Activated T-cell treated with anti-CD3 and anti-CD28 coated beads, Interleukin-2, amount 50 U/mL, for 1 hour (primary cell): ENCODE measurements around the gene MED31.

Experiments used
- DNase-seq: peaks from one replicate; pipeline ENCODE4 v3.0.0-alpha.2; 2020

The MED31 gene

DNA sequence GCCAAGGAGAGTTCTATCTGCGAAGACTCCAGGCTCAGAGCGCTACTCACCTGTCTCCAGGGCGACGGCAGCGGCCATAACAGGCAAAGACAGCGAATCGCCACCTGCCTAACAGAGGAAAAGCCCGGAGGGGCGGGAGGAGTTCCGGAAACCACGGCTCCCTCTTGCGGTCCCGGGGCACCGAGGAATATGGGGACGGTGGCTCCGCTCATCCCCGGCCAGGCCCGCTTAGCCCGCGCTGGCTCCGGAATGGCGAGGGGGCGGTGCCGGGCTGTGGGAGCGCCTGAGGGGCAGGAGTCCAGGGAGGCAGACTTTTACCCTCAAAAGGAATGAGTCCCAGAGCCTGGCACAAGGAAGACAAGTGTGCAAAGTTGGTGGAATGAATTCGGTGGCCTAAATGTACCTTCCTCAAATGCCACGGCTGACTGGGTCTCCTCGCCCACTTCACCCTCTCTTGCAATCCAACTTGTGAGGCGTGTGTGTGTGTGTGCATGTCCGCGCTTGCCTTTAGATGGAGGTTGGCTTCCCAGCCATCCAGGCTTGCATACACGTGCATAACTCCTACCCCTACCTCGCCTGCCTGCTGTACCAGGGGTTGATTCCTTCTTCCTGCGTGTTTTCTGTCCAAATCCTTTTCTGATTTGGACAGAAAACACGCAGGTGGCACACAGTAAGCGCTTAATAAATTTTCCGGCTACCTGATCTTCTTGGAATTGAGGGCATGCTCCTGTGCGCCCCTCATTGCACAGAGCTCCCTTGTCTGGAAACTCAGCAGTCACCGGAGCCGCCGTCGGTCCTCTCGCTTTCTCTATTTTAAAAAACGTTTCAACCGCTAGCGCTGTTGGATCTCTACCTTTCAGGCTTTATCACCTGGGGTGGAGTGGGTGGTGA lies 3.7 kb upstream of the MED31 start:
- DNase-seq: no peak

- DNase-seq: no peak
Observed at GRCh38 chr17:6651919-6652452, 581 bp upstream of the MED31 start.

- DNase-seq: no peak
Observed at GRCh38 chr17:6648181-6648580, 3.2 kb downstream of the MED31 start.

DNA sequence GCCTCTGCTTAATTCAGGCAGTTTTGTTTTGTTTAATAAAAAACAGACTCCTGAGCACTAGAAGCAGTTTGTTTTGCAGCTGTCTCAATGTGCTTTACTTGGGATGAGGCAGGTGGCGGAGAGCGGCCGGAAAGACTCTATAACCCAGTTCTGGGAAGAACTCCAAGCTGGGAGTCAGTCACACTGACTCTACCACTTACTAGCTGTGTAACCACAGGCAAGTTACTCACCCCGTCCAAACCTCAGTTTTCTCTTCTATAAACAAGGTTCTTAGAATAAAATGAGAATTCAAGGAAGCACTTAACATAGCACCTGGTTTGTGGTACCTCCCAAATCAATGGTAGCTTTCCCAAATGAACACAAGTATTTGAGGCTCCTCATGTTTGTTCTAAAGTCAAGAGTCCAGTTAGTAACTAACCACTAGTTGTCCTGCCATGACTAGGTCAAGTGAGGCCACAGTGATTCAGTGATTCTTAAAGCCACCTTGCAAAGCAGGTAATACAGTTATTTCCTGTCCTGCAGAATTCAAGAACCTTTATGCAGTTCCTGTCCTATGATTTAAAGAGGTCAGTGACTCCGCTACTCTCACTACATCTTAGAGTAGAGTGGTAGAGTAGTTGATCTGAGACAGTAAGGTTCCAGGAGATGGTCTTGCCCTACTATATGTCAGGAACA lies 7.8 kb downstream of the MED31 start:
- no peak for DNase-seq

GRCh38 chr17:6642592-6642991 lies 8.8 kb downstream of the MED31 start:
- DNase-seq: no peak

- no peak for DNase-seq
Observed at GRCh38 chr17:6641247-6641863, 10.1 kb downstream of the MED31 start.

- peak; percentile 88 for DNase-seq
Observed at GRCh38 chr17:6640536-6641246, 10.7 kb downstream of the MED31 start, which contains the start of the genes KIAA0753 and TXNDC17. Gene KIAA0753 (minus strand): TSS chr17:6640711. CDS start chr17:6635103, 5,608 bp downstream. Gene TXNDC17 (plus strand): TSS chr17:6641060. CDS start chr17:6641083, 23 bp downstream.

DNA sequence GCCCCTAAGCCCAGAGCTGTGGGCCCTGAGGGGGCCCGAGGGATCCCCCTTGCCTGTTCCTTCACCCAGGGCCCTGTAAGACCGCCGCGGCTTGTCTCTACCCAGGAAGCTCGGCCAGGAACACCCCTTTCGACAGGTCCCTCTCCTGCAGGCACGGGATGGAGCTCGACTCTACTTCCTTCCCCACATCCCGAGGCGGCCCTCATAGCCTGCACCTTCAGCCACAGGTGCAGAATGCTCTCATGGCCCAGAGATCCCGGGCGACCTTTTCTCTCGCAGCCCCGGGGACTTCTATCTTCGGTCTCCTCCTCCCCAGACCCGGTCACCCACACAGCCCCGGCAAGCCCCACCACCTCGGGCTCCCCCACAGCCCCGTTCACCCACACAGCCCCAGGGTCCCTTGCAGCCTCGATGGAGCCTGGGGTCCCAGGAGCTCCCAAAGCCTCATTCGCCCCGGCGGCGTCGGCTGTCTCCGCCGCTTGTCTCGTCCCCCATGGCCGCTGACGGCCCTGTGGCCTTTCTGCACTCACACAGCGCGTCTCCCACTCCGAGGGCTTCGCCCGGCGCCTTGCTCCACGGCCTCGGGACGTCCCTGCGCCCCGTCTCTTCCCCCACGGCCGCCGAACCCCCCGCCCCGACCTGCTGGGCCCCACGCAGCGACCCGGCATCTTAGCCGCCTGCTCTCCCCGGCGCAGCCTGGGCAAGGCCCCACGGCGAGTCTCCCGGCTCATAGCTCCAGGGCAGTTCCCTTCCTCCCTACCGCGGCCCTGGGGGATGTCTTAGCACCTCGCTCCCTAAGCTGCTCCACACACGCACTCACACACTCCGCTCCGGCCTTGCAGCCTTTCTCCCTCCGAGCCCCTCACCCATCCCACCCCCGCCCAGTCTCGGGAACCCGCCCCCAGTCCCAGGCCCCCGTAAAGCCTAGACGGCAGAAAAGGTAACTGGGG lies 11.5 kb downstream of the MED31 start:
- DNase-seq: no peak

DNA sequence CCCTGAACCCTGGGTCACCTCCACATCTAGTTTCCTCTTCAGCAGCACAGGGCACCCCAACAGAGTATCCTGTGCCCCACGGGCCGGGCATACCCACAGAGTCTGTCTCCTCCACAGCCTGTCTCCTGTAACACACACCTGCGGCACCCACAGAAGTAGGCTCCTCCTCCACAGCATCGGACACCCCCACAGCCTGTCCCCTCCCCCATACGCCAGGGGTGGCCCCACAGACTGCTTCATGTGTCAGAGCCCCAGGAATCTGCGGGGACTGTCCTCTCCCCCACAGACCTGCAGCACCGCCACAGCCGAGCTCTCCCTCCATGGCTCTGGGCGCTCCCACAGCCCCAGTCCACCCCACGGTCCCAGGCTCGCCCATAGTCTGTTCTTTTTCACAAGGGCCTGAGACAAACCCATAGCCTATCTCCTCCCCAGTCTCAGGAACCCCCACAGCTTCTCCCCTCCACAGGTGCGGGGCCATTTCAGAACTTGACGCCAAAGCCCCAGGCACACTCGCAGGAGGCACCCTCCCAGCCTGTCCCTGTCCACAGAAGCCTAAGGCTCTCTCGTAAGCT lies 12.3 kb downstream of the MED31 start:
- DNase-seq: no peak

DNA sequence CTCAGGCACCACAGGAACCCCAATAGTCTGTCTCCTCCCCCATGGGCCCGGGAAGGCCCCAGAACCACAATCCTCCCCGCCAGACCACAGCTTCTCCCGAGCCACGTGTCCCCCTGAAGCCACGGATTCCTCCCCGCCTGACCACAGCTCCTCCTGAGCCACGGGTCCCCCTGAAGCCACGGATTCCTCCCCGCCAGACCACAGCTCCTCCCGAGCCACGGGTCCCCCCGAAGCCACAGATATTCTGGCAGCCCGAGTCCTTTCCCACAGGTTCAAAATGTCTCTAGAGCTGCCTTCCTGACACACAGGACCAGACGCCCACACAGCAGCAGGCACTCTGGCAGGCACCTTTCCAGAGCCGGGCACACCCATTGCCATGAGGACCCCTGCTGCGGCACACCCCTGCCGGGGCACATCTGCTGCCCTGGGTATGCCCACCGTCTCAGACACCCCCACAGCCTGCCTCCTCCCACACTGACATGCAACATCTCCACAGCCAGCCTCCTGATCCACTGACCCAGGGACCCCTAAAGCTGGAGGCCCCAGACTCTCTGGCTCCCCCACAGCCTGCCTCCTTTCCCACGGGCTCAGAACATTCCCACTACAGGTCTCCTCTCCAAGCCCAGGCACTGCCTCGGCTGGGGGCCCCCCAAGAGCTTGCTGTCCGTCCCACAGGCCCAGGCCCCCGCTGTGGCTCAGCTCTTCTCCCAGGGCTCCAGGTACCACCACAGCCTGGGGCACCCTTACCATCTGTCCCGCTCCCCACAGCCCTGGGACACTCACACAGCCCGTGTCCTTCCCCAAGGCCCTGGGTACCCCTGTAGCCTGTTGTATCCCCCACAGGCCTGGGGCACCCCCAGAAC lies 13.1 kb downstream of the MED31 start:
- DNase-seq: no peak

DNA sequence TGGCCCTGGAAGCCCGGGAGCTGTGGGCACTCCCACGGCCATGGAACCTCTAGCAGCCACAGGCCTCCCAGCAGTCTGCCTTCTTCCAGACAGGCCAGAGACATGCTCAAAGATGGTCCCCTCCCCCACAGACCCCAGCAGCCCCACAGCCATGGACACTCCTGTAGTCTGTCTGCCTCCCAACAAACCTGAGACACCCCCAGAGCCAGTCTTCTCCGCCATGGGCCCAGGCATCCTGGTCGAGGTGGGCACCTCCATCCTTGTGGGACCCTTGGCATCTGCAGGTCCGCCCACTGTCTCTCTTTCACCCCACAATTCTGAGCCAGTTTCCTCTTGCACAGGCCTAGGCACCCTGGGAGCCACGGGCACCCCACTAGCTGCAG lies 14.0 kb downstream of the MED31 start:
- no peak for DNase-seq

- no peak for DNase-seq
Observed at GRCh38 chr17:6636616-6637457, 14.6 kb downstream of the MED31 start.

DNA sequence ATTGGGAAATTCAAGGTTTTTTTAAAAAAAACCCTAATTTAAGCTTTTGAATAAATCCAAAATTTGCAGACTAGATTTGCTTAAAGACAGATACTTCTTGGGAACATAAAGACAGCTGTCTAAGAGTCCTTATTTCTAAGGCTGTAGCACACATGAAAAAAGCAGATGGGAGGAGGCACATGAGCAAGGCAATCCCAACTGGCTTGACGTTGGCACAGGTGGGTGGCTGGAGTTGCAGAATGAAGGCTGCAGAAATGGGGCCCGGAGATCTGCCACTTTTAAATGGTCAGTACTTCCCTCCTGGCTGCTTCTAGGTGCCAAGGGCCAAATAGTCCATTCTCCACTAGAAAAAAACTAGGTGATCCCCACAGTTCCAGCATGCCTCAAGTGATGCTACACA lies 15.3 kb downstream of the MED31 start:
- DNase-seq: no peak

GRCh38 chr17:6633263-6633662 lies 18.1 kb downstream of the MED31 start:
- DNase-seq: no peak

GRCh38 chr17:6632530-6632929 lies 18.9 kb downstream of the MED31 start:
- DNase-seq: no peak

GRCh38 chr17:6630390-6630789 lies 21.0 kb downstream of the MED31 start:
- no peak for DNase-seq

DNA sequence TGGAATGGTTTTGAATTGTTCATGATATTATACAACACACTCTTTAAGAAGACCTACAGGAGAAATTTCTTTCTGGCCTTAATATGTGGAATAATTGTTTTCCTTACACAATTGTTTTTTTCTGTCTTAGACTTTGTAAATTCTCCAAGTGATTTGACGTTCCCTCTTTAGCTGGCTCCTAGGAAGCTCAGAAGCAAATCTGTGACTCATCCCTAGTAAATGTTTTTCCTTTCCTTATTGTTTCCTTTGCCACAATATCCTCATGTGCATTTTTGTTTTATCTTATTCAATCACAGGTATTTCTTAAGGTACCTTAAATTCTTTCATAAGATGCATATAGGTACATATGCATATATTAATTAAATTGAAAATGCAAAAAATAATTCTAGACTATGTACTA lies 24.4 kb downstream of the MED31 start:
- DNase-seq: no peak

GRCh38 chr17:6626616-6627015 lies 24.8 kb downstream of the MED31 start:
- no peak for DNase-seq

GRCh38 chr17:6623941-6624340 lies 27.5 kb downstream of the MED31 start:
- no peak for DNase-seq
